MCF 10A (cell line): Measurements from ENCODE around the gene MRPS12. TPM values are rescaled to one million over a fixed set of nuclear protein-coding genes. Genes with fewer than 3 reads are reported as not detected.
"Not testable (repeated sequence)": the region's sequence is repeated elsewhere in the genome, so short reads cannot be mapped to it uniquely, and the experiment has no call there.

Experiments used
- BruUV-seq: library from RNA; stranded (reverse); fragments of 400-500 nt; replicated peaks from 2 replicates; lab custom pipeline; 2021; lab: Mats Ljungman, UMichigan
- CTCF ChIA-PET: fragments of 300-600 bp; sonication (Branson Sonifier 250); formaldehyde crosslinking; extraction: SDS; loops from one replicate; lab custom pipeline; 2021; ENCODE audit warnings: antibody characterized with exemption, inconsistent platforms; lab: Yijun Ruan, JAX
- POLR2A ChIA-PET: fragments of 300-600, 350-650 bp; sonication (Branson Sonifier 250); formaldehyde crosslinking; extraction: SDS; loops from one replicate; lab custom pipeline; 2020; ENCODE audit warnings: antibody characterized with exemption, inconsistent platforms; lab: Yijun Ruan, JAX
- DNase-seq: peaks from one replicate; pipeline ENCODE4 v3.0.0-alpha.2; 2018; ENCODE audit not compliant: unreplicated experiment
- H3K27ac Mint-ChIP-seq: one replicate; pipeline ENCODE4 v1.8.0; 2022; ENCODE audit warnings: mild to moderate bottlenecking, low read depth, mixed read lengths; ENCODE audit not compliant: unreplicated experiment
- H3K27me3 Mint-ChIP-seq: one replicate; pipeline ENCODE4 v1.8.0; 2022; ENCODE audit warnings: mixed read lengths; ENCODE audit not compliant: insufficient read depth, unreplicated experiment
- H3K36me3 Mint-ChIP-seq: one replicate; pipeline ENCODE4 v1.8.0; 2022; ENCODE audit warnings: mild to moderate bottlenecking, moderate library complexity, mixed read lengths; ENCODE audit not compliant: insufficient read depth, unreplicated experiment
- H3K4me1 Mint-ChIP-seq: one replicate; pipeline ENCODE4 v1.8.0; 2022; ENCODE audit warnings: mixed read lengths; ENCODE audit not compliant: insufficient read depth, unreplicated experiment
- H3K4me3 Mint-ChIP-seq: one replicate; pipeline ENCODE4 v1.8.0; 2022; ENCODE audit warnings: mild to moderate bottlenecking, moderate library complexity, mixed read lengths; ENCODE audit not compliant: unreplicated experiment
- H3K9me3 Mint-ChIP-seq: one replicate; pipeline ENCODE4 v1.8.0; 2022; ENCODE audit warnings: mixed read lengths; ENCODE audit not compliant: unreplicated experiment
- CTCF ChIP-seq: fragments of 200-600 bp; IDR thresholded peaks from one replicate; pipeline ENCODE4 v1.8.0; 2022; ENCODE audit warnings: antibody characterized with exemption, mild to moderate bottlenecking; ENCODE audit not compliant: unreplicated experiment
- intact Hi-C: fragments of 100-400 bp; cut with micrococcal nuclease; formaldehyde crosslinking; loops from 2 replicates; pipeline ENCODE4 v1.14.1; 2022
- total RNA-seq: library from RNA; stranded (reverse); gene quantifications from 2 replicates; pipeline ENCODE4 v1.2.3, GENCODE V29; 2022

MRPS12 gene
- total RNA-seq, 1 experiment from 2014 or later = 53.3 TPM

GRCh38 chr19:38931521-38931793, 713 bp downstream of the MRPS12 start:
- CTCF ChIA-PET = interaction anchor here (0.7 to 2.1 kb wide), 6 partner anchors 62 to 532 kb away, joined by 3 to 7 read pairs (median 4); partner anchors contain the start of gene FAM98C
- H3K4me3 Mint-ChIP-seq = peak overlapping the region; percentile 85
- no peak for DNase-seq
- peaks cover 7% of the 10 kb centered on the region for H3K9me3 Mint-ChIP-seq
- BruUV-seq = no TSS peak
- no peaks in the 10 kb centered on the region for H3K27me3 Mint-ChIP-seq
- H3K4me1 Mint-ChIP-seq = peaks cover 14% of the 10 kb centered on the region
- no peak for TF ChIP-seq CTCF
- H3K36me3 Mint-ChIP-seq = peaks cover 24% of the 10 kb centered on the region
- POLR2A ChIA-PET = interaction anchor here (0.6 to 3.3 kb wide), 21 partner anchors 9 to 602 kb away, joined by 3 to 35 read pairs (median 5); partner anchors contain the start of genes ACTN4, ECH1, FAM98C and NFKBIB
- intact Hi-C loops = loop anchor here (2.0 to 10.0 kb wide), 2 partner anchors 81 to 697 kb away; no protein-coding TSS in a partner anchor
- peak overlapping the region; percentile 95 for H3K27ac Mint-ChIP-seq

- peak; percentile 27 for TF ChIP-seq CTCF
- no peaks in the 10 kb centered on the region for H3K27me3 Mint-ChIP-seq
- peak overlapping the region; percentile 85 for H3K4me3 Mint-ChIP-seq
- no peak overlapping the region for H3K27ac Mint-ChIP-seq
- peaks cover 7% of the 10 kb centered on the region for H3K9me3 Mint-ChIP-seq
- H3K36me3 Mint-ChIP-seq = peaks cover 18% of the 10 kb centered on the region
- DNase-seq = peak; percentile 30
- BruUV-seq = no TSS peak
- peaks cover 14% of the 10 kb centered on the region for H3K4me1 Mint-ChIP-seq
- intact Hi-C loops = loop anchor here (10.0 kb wide), 1 partner anchor 698 kb away; no protein-coding TSS in a partner anchor
- CTCF ChIA-PET = interaction anchor here (0.6 to 1.1 kb wide), 8 partner anchors 42 to 1861 kb away, joined by 3 to 4 read pairs (median 3); no protein-coding TSS in a partner anchor
- POLR2A ChIA-PET = interaction anchor here (0.6 to 3.3 kb wide), 4 partner anchors 32 to 1043 kb away, joined by 3 to 31 read pairs (median 6); partner anchors contain the start of genes NFKBIB and SIRT2
Measured at GRCh38 chr19:38932425-38933179, 1.9 kb downstream of the MRPS12 start.

GRCh38 chr19:38933544-38933943, 2.8 kb downstream of the MRPS12 start:
- TF ChIP-seq CTCF = no peak
- Mint-ChIP-seq H3K36me3 (peaks cover 18% of the 10 kb centered on the region), H3K4me1 (peaks cover 11% of the 10 kb centered on the region), H3K4me3 (no peak overlapping the region), H3K9me3 (peaks cover 7% of the 10 kb centered on the region), H3K27me3 (no peaks in the 10 kb centered on the region), H3K27ac (no peak overlapping the region)
- POLR2A ChIA-PET = interaction anchor here (1.8 kb wide), 1 partner anchor 33 kb away, joined by 6 read pairs; the partner anchor contains the start of genes NFKBIB and SIRT2
- CTCF ChIA-PET = interaction anchor here (0.5 to 0.8 kb wide), 5 partner anchors 388 to 986 kb away, joined by 3 read pairs; no protein-coding TSS in a partner anchor
- BruUV-seq = no TSS peak
- DNase-seq = no peak
- intact Hi-C loops = loop anchor here (10.0 kb wide), 1 partner anchor 699 kb away; no protein-coding TSS in a partner anchor

- ChIA-PET CTCF (interaction anchor here (0.7 to 1.4 kb wide), 2 partner anchors 12 to 426 kb away, joined by 4 to 6 read pairs; no protein-coding TSS in a partner anchor), POLR2A (interaction anchor here (0.7 to 2.0 kb wide), 4 partner anchors 9 to 283 kb away, joined by 3 to 7 read pairs (median 4); partner anchors contain the start of genes MRPS12 and SARS2)
- no peaks in the 10 kb centered on the region for H3K4me1 Mint-ChIP-seq
- DNase-seq = no peak
- no peak overlapping the region for H3K4me3 Mint-ChIP-seq
- no peaks in the 10 kb centered on the region for H3K36me3 Mint-ChIP-seq
- H3K27me3 Mint-ChIP-seq = peaks cover 13% of the 10 kb centered on the region
- intact Hi-C loops = loop anchor here (10.0 kb wide), 1 partner anchor 705 kb away; no protein-coding TSS in a partner anchor
- peaks cover 1% of the 10 kb centered on the region for H3K9me3 Mint-ChIP-seq
- no TSS peak for BruUV-seq
- TF ChIP-seq CTCF = no peak
- no peak overlapping the region for H3K27ac Mint-ChIP-seq
Measured at GRCh38 chr19:38939957-38940356, 9.2 kb downstream of the MRPS12 start.

- BruUV-seq = TSS peak; percentile 13
- H3K9me3 Mint-ChIP-seq, H3K4me1 Mint-ChIP-seq, H3K4me3 Mint-ChIP-seq, H3K27ac Mint-ChIP-seq, intact Hi-C loops, DNase-seq, H3K36me3 Mint-ChIP-seq: not testable (repeated sequence)
- peaks cover 13% of the 10 kb centered on the region for H3K27me3 Mint-ChIP-seq
- ChIA-PET POLR2A (interaction anchor here (2.0 kb wide), 1 partner anchor 11 kb away, joined by 7 read pairs; the partner anchor contains the start of genes MRPS12 and SARS2), CTCF (interaction anchor here (0.7 to 1.1 kb wide), 2 partner anchors 11 to 505 kb away, joined by 3 read pairs; partner anchors contain the start of genes MRPS12 and SARS2)
Measured at GRCh38 chr19:38941466-38941865, 10.7 kb downstream of the MRPS12 start.
